NOMO-1 treated with DMSO at 0.1 percent for 48 hours (cell line): ENCODE data around the gene DDB1.

Experiments used
- DNase-seq: peaks from one replicate; lab custom pipeline; 2025; ENCODE audit not compliant: unreplicated experiment; lab: John Stamatoyannopoulos, UW

DDB1 gene

GRCh38 chr11:61332797-61333549 is at the start of gene DDB1, which contains the start of gene TKFC:
Gene DDB1 (minus strand): TSS chr11:61333105. CDS start chr11:61332968, 137 bp downstream.
Gene TKFC (plus strand): TSS chr11:61333228. CDS start chr11:61334729, 1,501 bp downstream.
- peak; percentile 89 for DNase-seq

- no peak for DNase-seq
These were observed 48.0 kb upstream of the DDB1 start for GRCh38 chr11:61380884-61381283.

- peak; percentile 86 for DNase-seq
These were observed 45.9 kb upstream of the DDB1 start for GRCh38 chr11:61378713-61379313.

- DNase-seq, result no peak
These were observed 44.7 kb upstream of the DDB1 start for GRCh38 chr11:61377461-61378160.

GRCh38 chr11:61375761-61376108 is 42.8 kb upstream of the DDB1 start:
- DNase-seq, result no peak

GRCh38 chr11:61372659-61373420 is 39.9 kb upstream of the DDB1 start:
- DNase-seq, result no peak

GRCh38 chr11:61370349-61371005 is 37.6 kb upstream of the DDB1 start:
- no peak for DNase-seq

GRCh38 chr11:61369372-61370348 is 36.8 kb upstream of the DDB1 start:
- no peak for DNase-seq

GRCh38 chr11:61368646-61369045 is 35.7 kb upstream of the DDB1 start:
- no peak for DNase-seq

GRCh38 chr11:61367406-61367805 is 34.5 kb upstream of the DDB1 start:
- DNase-seq, result no peak

- DNase-seq, result no peak
These were observed 31.2 kb upstream of the DDB1 start for GRCh38 chr11:61364012-61364675.

GRCh38 chr11:61362542-61362875 is 29.6 kb upstream of the DDB1 start:
- peak; percentile 40 for DNase-seq

- DNase-seq, result peak; percentile 97
These were observed 29.0 kb upstream of the DDB1 start, which contains the start of the genes CYB561A3 and TMEM138 for GRCh38 chr11:61361741-61362541. Gene CYB561A3 (minus strand): TSS chr11:61361882. CDS start chr11:61356713, 5,169 bp downstream. Gene TMEM138 (plus strand): TSS chr11:61362374. CDS start chr11:61364391, 2,017 bp downstream.

- no peak for DNase-seq
These were observed 28.4 kb upstream of the DDB1 start for GRCh38 chr11:61361237-61361740.

GRCh38 chr11:61359516-61359915 is 26.6 kb upstream of the DDB1 start:
- peak; percentile 30 for DNase-seq

GRCh38 chr11:61358566-61358965 is 25.7 kb upstream of the DDB1 start:
- DNase-seq, result no peak

GRCh38 chr11:61357894-61358239 is 25.0 kb upstream of the DDB1 start:
- DNase-seq, result no peak
